Lung (tissue), 12 donors: ENCODE measurements around the gene FAM24A. TPM values are rescaled to one million over a fixed set of nuclear protein-coding genes. Genes with fewer than 3 reads are reported as not detected.

Experiments used
- ATAC-seq: fragments of 200-7000 bp; cut with Tn5 transposase; one replicate; pipeline ENCODE4 v1.9.1; 2020; ENCODE audit warnings: moderate number of reproducible peaks; ENCODE audit not compliant: insufficient read depth, low FRiP score
- DNase-seq, 3 donors: peaks; one replicate each; pipeline ENCODE4 v3.0.0-alpha.2; 2013 to 2017
- H3K27ac ChIP-seq, 2 donors: one replicate each; pipeline ENCODE4 v1.5.1; 2013; ENCODE audit warnings: mild to moderate bottlenecking in 2 of 2, moderate library complexity in 2 of 2, control low read depth in 1 of 2, inconsistent platforms in 1 of 2, low read depth in 1 of 2, low read length in 1 of 2
- H3K27me3 ChIP-seq, 3 donors: one replicate each; pipeline ENCODE4 v1.5.1; 2013; ENCODE audit warnings: low read length in 2 of 3; ENCODE audit not compliant: control insufficient read depth in 3 of 3, insufficient read depth in 3 of 3
- H3K36me3 ChIP-seq, 4 donors: one replicate each; pipeline ENCODE4 v1.5.1; 2013; ENCODE audit warnings: low read length in 4 of 4, mild to moderate bottlenecking in 1 of 4, moderate library complexity in 1 of 4; ENCODE audit not compliant: control insufficient read depth in 4 of 4, insufficient read depth in 4 of 4
- H3K4me1 ChIP-seq, 5 donors: one replicate each; pipeline ENCODE4 v1.5.1; 2013; ENCODE audit warnings: low read length in 5 of 5, mild to moderate bottlenecking in 2 of 5, moderate library complexity in 1 of 5; ENCODE audit not compliant: control insufficient read depth in 5 of 5, insufficient read depth in 5 of 5
- H3K4me3 ChIP-seq: one replicate; pipeline ENCODE4 v1.5.1; 2013; ENCODE audit warnings: mild to moderate bottlenecking, control low read depth, moderate library complexity
- H3K9ac ChIP-seq, 2 donors: one replicate each; pipeline ENCODE4 v1.5.1; 2013; ENCODE audit warnings: low read length in 2 of 2, control low read depth in 1 of 2; ENCODE audit not compliant: insufficient read depth in 1 of 2
- H3K9me3 ChIP-seq, 4 donors: one replicate each; pipeline ENCODE4 v1.5.1; 2013; ENCODE audit warnings: low read length in 3 of 4, mild to moderate bottlenecking in 1 of 4, moderate library complexity in 1 of 4; ENCODE audit not compliant: control insufficient read depth in 4 of 4, insufficient read depth in 3 of 4
- CTCF ChIP-seq: IDR thresholded peaks from 2 replicates; pipeline ENCODE4 v1.5.1; 2012; ENCODE audit warnings: mild to moderate bottlenecking; ENCODE audit errors: control extremely low read depth, extremely low read depth
- WGBS, 2 donors: extraction: QIAGEN DNeasy Blood & Tissue Kit; methylation state at CpG; one replicate each; pipeline ENCODE4 v1.1.7; 2013; 5-methylcytosine and 5-hydroxymethylcytosine counted together
- polyA plus RNA-seq, 2 donors: library from polyadenylated mRNA; stranded (reverse); fragments of 200-250 nt; gene quantifications; one replicate each; pipeline ENCODE4 v1.2.1, GENCODE V29; 2013
- total RNA-seq, 2 donors: library from RNA; depleted of rRNA in 1 of 2; stranded (reverse); fragments of >200 nt in 1 of 2; gene quantifications; one replicate each; pipeline ENCODE4 v1.2.1, GENCODE V29; 2014 to 2021
- donor health status: control.
- donor health status: control.
- donor health status: Bipolar disorder and iron deficiency.
- donor health status: healthy.
- donor health status: DM: yes; HTN: yes; CAD: no.

The FAM24A gene
- total and polyA plus RNA-seq, 4 donors, result not detected

- Histone ChIP-seq H3K9ac (no peak overlapping the region), H3K36me3 (no peaks in the 10 kb centered on the region), H3K4me1 (peaks cover 0 to 10% (median 5%) of the 10 kb centered on the region in 5 donors), H3K27ac (no peak overlapping the region), H3K9me3 (no peaks in the 10 kb centered on the region), H3K27me3 (peaks cover 0 to 4% (median 0%) of the 10 kb centered on the region in 3 donors), H3K4me3 (no peak overlapping the region)
- ATAC-seq, result no peak
- WGBS, 2 donors, result 52 to 56% methylated on average over 6 of the region's 6 CpGs
- TF ChIP-seq CTCF, result no peak
- no peak for DNase-seq
Measured at GRCh38 chr10:122875843-122876466, 34.5 kb upstream of the FAM24A start.

- Histone ChIP-seq H3K9me3 (no peaks in the 10 kb centered on the region), H3K4me1 (peaks cover 0 to 10% (median 5%) of the 10 kb centered on the region in 5 donors), H3K27me3 (peaks cover 0 to 4% (median 0%) of the 10 kb centered on the region in 3 donors), H3K27ac (no peak overlapping the region), H3K4me3 (no peak overlapping the region), H3K9ac (no peak overlapping the region), H3K36me3 (no peaks in the 10 kb centered on the region)
- DNase-seq (no peak), ATAC-seq (no peak)
- no peak for TF ChIP-seq CTCF
- 89 to 92% methylated on average over 1 of the region's 1 CpG for WGBS, 2 donors
Measured at GRCh38 chr10:122876467-122876855, 33.9 kb upstream of the FAM24A start.

GRCh38 chr10:122877264-122877663 is 33.1 kb upstream of the FAM24A start:
- H3K27ac ChIP-seq, result no peak overlapping the region
- H3K9ac ChIP-seq, result no peak overlapping the region
- WGBS, 2 donors, result 77 to 89% methylated on average over 1 of the region's 1 CpG
- peaks cover 0 to 10% (median 5%) of the 10 kb centered on the region in 5 donors for H3K4me1 ChIP-seq
- TF ChIP-seq CTCF, result no peak
- ATAC-seq (no peak), DNase-seq (no peak)
- no peaks in the 10 kb centered on the region for H3K9me3 ChIP-seq
- no peak overlapping the region for H3K4me3 ChIP-seq
- no peaks in the 10 kb centered on the region for H3K36me3 ChIP-seq
- peaks cover 0 to 4% (median 0%) of the 10 kb centered on the region in 3 donors for H3K27me3 ChIP-seq

- Histone ChIP-seq H3K9ac (peak overlapping the region in 1 of 2 donors; percentile 70), H3K27me3 (peaks cover 0 to 4% (median 0%) of the 10 kb centered on the region in 3 donors), H3K4me1 (peaks cover 0 to 10% (median 5%) of the 10 kb centered on the region in 5 donors), H3K27ac (peak overlapping the region in 1 of 2 donors; percentile 36), H3K36me3 (no peaks in the 10 kb centered on the region), H3K4me3 (peak overlapping the region; percentile 57), H3K9me3 (no peaks in the 10 kb centered on the region)
- no peak for TF ChIP-seq CTCF
- ATAC-seq (no peak), DNase-seq (peak in 2 of 3 donors; percentile 1 to 8)
- 50 to 61% methylated on average over 14 of the region's 14 CpGs for WGBS, 2 donors
Measured at GRCh38 chr10:122878799-122879338, 31.5 kb upstream of the FAM24A start.
